Measurements from ENCODE around the gene DLG2.

DNA sequence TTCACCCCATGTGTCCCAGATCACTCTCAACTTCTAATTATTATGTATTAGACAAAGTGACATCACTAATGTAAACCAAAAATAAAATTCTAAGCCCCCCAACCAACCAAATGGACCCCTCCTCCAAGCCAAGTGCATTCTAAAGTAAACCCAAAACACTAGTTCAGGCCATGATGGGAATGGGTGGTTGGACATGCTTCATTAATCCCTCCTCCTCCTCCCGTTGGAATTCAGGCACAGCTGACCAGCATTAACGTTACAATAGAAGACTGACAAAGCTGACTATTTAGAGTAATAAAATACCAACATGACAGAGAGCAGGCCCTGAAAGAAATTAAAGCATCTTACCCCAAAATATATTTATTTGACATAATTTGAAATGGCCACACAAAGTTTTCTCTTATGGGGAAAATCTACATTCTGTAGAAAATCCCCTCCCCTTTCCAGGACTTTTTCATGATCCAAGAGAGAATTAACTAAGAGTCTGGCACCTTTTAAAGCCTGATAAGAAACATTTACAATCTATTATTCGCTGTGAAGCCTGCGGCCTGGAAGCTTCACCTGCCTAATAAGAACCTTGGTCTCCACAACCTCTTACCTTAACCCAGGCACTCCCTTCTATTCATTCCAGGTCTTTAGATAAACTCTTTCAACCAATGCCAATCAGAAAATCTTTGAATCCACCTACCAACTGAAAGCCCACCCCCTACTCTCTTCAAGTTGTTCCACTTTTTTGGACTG, 1392.5 kb downstream of the DLG2 start:
- TF ChIP-seq EZH2 (IDR thresholded peaks at IDR 0.05; ENCODE audit: insufficient read depth, low read length) (no peak), CTCF (IDR thresholded peaks at IDR 0.05; ENCODE audit: insufficient read depth, low read depth, low read length) (no peak)
